Osteoblast (primary cell): Measurements from ENCODE around the gene FBL. TPM values are rescaled to one million over a fixed set of nuclear protein-coding genes. Genes with fewer than 3 reads are reported as not detected.
A peak's percentile ranks its signal among the peaks of the same experiment; 100 is the strongest.

Experiments used
- DNase-seq: peaks from one replicate; pipeline ENCODE4 v3.0.0; 2011; ENCODE audit warnings: low spot score, mixed read lengths; ENCODE audit not compliant: insufficient read length; ENCODE audit errors: missing footprints
- H2AFZ ChIP-seq: 2 replicates; pipeline ENCODE4 v1.6.0; 2011; ENCODE audit warnings: mild to moderate bottlenecking, low read length
- H3K27ac ChIP-seq: 2 replicates; pipeline ENCODE4 v1.5.1; 2011; ENCODE audit warnings: mild to moderate bottlenecking, low read depth, low read length, moderate library complexity
- H3K27me3 ChIP-seq: 2 replicates; pipeline ENCODE4 v1.6.0; 2012; ENCODE audit warnings: mild to moderate bottlenecking, control low read depth, inconsistent platforms, low read length, moderate library complexity; ENCODE audit not compliant: insufficient read depth
- H3K36me3 ChIP-seq: 2 replicates; pipeline ENCODE4 v1.5.1; 2011; ENCODE audit warnings: mild to moderate bottlenecking, low read length, control low read depth, moderate library complexity; ENCODE audit not compliant: insufficient read depth
- H3K4me1 ChIP-seq: 2 replicates; pipeline ENCODE4 v1.5.1; 2011; ENCODE audit warnings: mild to moderate bottlenecking, low read length, control low read depth, moderate library complexity; ENCODE audit not compliant: insufficient read depth
- H3K4me2 ChIP-seq: 2 replicates; pipeline ENCODE4 v1.6.0; 2011; ENCODE audit warnings: mild to moderate bottlenecking, low read length; ENCODE audit not compliant: insufficient read depth
- H3K4me3 ChIP-seq: fragments of 200-600 bp; sonication (generic); 3 replicates; pipeline ENCODE4 v1.5.1; 2012; ENCODE audit warnings: mild to moderate bottlenecking, low read length, inconsistent platforms; ENCODE audit not compliant: insufficient read depth
- H3K79me2 ChIP-seq: 2 replicates; pipeline ENCODE4 v1.6.0; 2012; ENCODE audit warnings: mild to moderate bottlenecking, low read length, control low read depth, inconsistent platforms; ENCODE audit not compliant: insufficient read depth
- H3K9me3 ChIP-seq: 2 replicates; pipeline ENCODE4 v1.5.1; 2011; ENCODE audit warnings: low read depth, low read length, control low read depth
- H4K20me1 ChIP-seq: 2 replicates; pipeline ENCODE4 v1.6.0; 2012; ENCODE audit warnings: mild to moderate bottlenecking, low read length, control low read depth; ENCODE audit not compliant: insufficient read depth
- CTCF ChIP-seq: IDR thresholded peaks from 2 replicates; pipeline ENCODE4 v1.5.1; 2011; ENCODE audit warnings: mild to moderate bottlenecking, low read depth, low read length, moderate library complexity; ENCODE audit errors: extremely low read depth
- small RNA-seq: library from RNA; depleted of rRNA; stranded (forward); fragments of <200 nt; gene quantifications from one replicate; pipeline ENCODE3, GENCODE V24; 2012
- total RNA-seq: library from RNA; depleted of rRNA; stranded (reverse); fragments of >200 nt; gene quantifications from 2 replicates; pipeline ENCODE4 v1.2.3, GENCODE V29; 2012

The FBL gene
- total RNA-seq, 1 donor = 87.2 TPM

DNA sequence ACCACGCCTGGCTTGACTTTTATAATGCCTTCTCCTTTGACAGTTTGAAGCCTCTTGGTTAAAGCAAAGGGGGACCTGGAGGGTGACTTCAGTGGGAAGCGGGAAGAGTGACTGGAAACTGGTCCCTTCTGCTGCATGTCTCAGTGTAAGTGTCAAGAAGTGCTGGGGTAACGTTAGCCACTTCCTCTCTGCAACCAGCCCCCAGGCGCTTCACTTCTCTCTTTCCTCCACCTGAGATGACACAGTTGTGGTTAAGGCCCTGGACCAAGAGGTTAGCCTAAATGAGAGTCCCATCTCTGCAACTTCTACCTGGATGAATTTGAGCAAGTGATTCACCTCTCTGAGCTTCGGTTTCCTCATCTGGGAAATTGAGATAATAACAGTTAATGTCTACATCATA is 51.2 kb downstream of the FBL start:
- H3K9me3 ChIP-seq = no peaks in the 10 kb centered on the region
- no peak overlapping the region for H3K27ac ChIP-seq
- no peak overlapping the region for H3K4me3 ChIP-seq
- no peak for DNase-seq
- H3K4me1 ChIP-seq = no peaks in the 10 kb centered on the region
- peaks cover 18% of the 10 kb centered on the region for H3K27me3 ChIP-seq
- no peaks in the 10 kb centered on the region for H4K20me1 ChIP-seq
- no peak overlapping the region for H2AFZ ChIP-seq
- no peak for TF ChIP-seq CTCF
- H3K36me3 ChIP-seq = no peaks in the 10 kb centered on the region
- no peaks in the 10 kb centered on the region for H3K79me2 ChIP-seq
- H3K4me2 ChIP-seq = no peak overlapping the region

GRCh38 chr19:39792999-39793546 is 53.1 kb downstream of the FBL start:
- Histone ChIP-seq H3K27ac (no peak overlapping the region), H3K9me3 (no peaks in the 10 kb centered on the region), H3K4me1 (no peaks in the 10 kb centered on the region), H3K4me3 (peak overlapping the region; percentile 72), H3K36me3 (no peaks in the 10 kb centered on the region), H3K27me3 (peaks cover 18% of the 10 kb centered on the region), H2AFZ (peak overlapping the region; percentile 96), H3K4me2 (peak overlapping the region; percentile 82), H4K20me1 (no peaks in the 10 kb centered on the region), H3K79me2 (no peaks in the 10 kb centered on the region)
- peak; percentile 91 for DNase-seq
- TF ChIP-seq CTCF = peak; percentile 94

DNA sequence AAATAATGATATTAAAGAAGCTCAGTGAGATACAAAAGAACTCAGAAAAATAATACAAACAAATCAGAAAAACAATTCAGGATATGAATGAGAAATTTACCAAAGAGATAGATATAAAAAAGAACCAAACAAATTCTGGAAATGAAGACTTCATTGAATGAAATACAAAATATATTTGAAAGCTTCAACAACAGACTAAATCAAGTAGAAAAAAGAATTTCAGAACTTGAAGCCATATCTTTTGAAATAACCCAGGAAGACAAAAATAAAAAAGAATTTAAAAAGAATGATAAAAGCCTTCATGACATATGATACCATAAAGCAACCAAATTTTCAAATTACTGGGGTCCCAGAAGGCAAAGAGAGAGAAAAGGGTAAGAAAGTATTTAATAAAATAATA is 57.9 kb downstream of the FBL start:
- Histone ChIP-seq H3K79me2 (no peaks in the 10 kb centered on the region), H3K9me3 (no peaks in the 10 kb centered on the region), H4K20me1 (no peaks in the 10 kb centered on the region), H3K4me1 (no peaks in the 10 kb centered on the region), H3K27ac (no peak overlapping the region), H3K27me3 (no peaks in the 10 kb centered on the region), H3K4me2 (no peak overlapping the region), H3K4me3 (no peak overlapping the region), H2AFZ (no peak overlapping the region), H3K36me3 (no peaks in the 10 kb centered on the region)
- no peak for TF ChIP-seq CTCF
- DNase-seq = no peak

Small RNA genes within 50 kb of the gene (small RNA-seq; reads per million reads assigned to genes)
- not detected for gene MIR6719

Other genes starting within 250 kb of the FBL start
- gene LGALS13, start 243.9 kb downstream of the FBL start, total RNA-seq = not detected in 2 replicates
- gene LGALS16, start 190.5 kb downstream of the FBL start, total RNA-seq = not detected in 2 replicates
- not detected in 2 replicates for gene LGALS14, start 141.9 kb downstream of the FBL start, total RNA-seq
- not detected in 2 replicates for gene CLC, start 108.3 kb downstream of the FBL start, total RNA-seq
- not detected in 2 replicates for gene LEUTX, start 67.5 kb downstream of the FBL start, total RNA-seq
- 17.1 and 19.5 TPM in 2 replicates for gene DYRK1B, start 12.2 kb downstream of the FBL start, total RNA-seq
- under 0.01 TPM in 2 replicates for gene FCGBP, start 88.3 kb upstream of the FBL start, total RNA-seq
- gene PSMC4, start 124.8 kb upstream of the FBL start, total RNA-seq = 89.9 and 99.5 TPM in 2 replicates
- gene ZNF546, start 150.7 kb upstream of the FBL start, total RNA-seq = 8.7 and 8.8 TPM in 2 replicates
- gene ZNF780B, start 209.9 kb upstream of the FBL start, total RNA-seq = 14.5 and 17.1 TPM in 2 replicates
- gene ZNF780A, start 244.6 kb upstream of the FBL start, total RNA-seq = 15.9 and 17.7 TPM in 2 replicates